ENCODE results near the gene GGA1.

GGA1 gene

GRCh38 chr22:37647928-37648327, 39.3 kb downstream of the GGA1 start:
- Histone ChIP-seq H3K4me3 (ENCODE audit: low read length) (no peak overlapping the region), H4K20me1 (ENCODE audit: insufficient read depth, low read length) (no peaks in the 10 kb centered on the region), H3K9me3 (replicated peaks; ENCODE audit: insufficient read depth, low read length) (no peaks in the 10 kb centered on the region), H3K27ac (ENCODE audit: low read length) (no peak overlapping the region), H3K9ac (ENCODE audit: low read length) (no peak overlapping the region), H3K4me2 (ENCODE audit: low read depth, low read length) (no peak overlapping the region), H3K36me3 (replicated peaks; ENCODE audit: insufficient read depth, low read length) (no peaks in the 10 kb centered on the region), H3F3A (ENCODE audit: insufficient read depth, low read length) (no peaks in the 10 kb centered on the region), H3K79me2 (ENCODE audit: low read length) (no peaks in the 10 kb centered on the region), H3K27me3 (replicated peaks; ENCODE audit: insufficient read depth, low read length) (no peaks in the 10 kb centered on the region), H3K9me2 (replicated peaks; ENCODE audit: insufficient read depth, low read length) (no peaks in the 10 kb centered on the region), H3K4me1 (ENCODE audit: low read length) (no peaks in the 10 kb centered on the region; the same call in 1 of the 2 replicates), H2AFZ (ENCODE audit: low read length) (no peak overlapping the region)
- no peak for TF ChIP-seq EZH2 (optimal IDR thresholded peaks at IDR 0.05; ENCODE audit: low read depth, low read length)
- no peak for TF ChIP-seq EZH2phosphoT487 (IDR thresholded peaks at IDR 0.05; ENCODE audit: low read length)
- TF ChIP-seq CTCF (IDR thresholded peaks at IDR 0.05; ENCODE audit: low read length) = no peak
- no peak for DNase-seq

- H3K27me3 ChIP-seq (replicated peaks; ENCODE audit: insufficient read depth, low read length) = no peaks in the 10 kb centered on the region
- no peaks in the 10 kb centered on the region for H4K20me1 ChIP-seq (ENCODE audit: insufficient read depth, low read length)
- H3K27ac ChIP-seq (ENCODE audit: low read length) = no peak overlapping the region
- TF ChIP-seq EZH2 (optimal IDR thresholded peaks at IDR 0.05; ENCODE audit: low read depth, low read length) (no peak), EZH2phosphoT487 (IDR thresholded peaks at IDR 0.05; ENCODE audit: low read length) (no peak), CTCF (IDR thresholded peaks at IDR 0.05; ENCODE audit: low read length) (no peak)
- H3K4me1 ChIP-seq (ENCODE audit: low read length) = no peaks in the 10 kb centered on the region
- no peak for DNase-seq
- H3F3A ChIP-seq (ENCODE audit: insufficient read depth, low read length) = no peaks in the 10 kb centered on the region
- no peaks in the 10 kb centered on the region for H3K79me2 ChIP-seq (ENCODE audit: low read length)
- no peaks in the 10 kb centered on the region for H3K9me3 ChIP-seq (replicated peaks; ENCODE audit: insufficient read depth, low read length)
- no peaks in the 10 kb centered on the region for H3K36me3 ChIP-seq (replicated peaks; ENCODE audit: insufficient read depth, low read length)
- H3K4me3 ChIP-seq (ENCODE audit: low read length) = no peak overlapping the region
- no peak overlapping the region for H3K4me2 ChIP-seq (ENCODE audit: low read depth, low read length)
- no peaks in the 10 kb centered on the region for H3K9me2 ChIP-seq (replicated peaks; ENCODE audit: insufficient read depth, low read length)
- no peak overlapping the region for H3K9ac ChIP-seq (ENCODE audit: low read length)
- H2AFZ ChIP-seq (ENCODE audit: low read length) = no peak overlapping the region
Observed at GRCh38 chr22:37650463-37651136, 42.0 kb downstream of the GGA1 start.

- Histone ChIP-seq H3K36me3 (replicated peaks; ENCODE audit: insufficient read depth, low read length) (no peaks in the 10 kb centered on the region), H2AFZ (ENCODE audit: low read length) (no peak overlapping the region), H3K79me2 (ENCODE audit: low read length) (peaks cover 7% of the 10 kb centered on the region), H3K9me2 (replicated peaks; ENCODE audit: insufficient read depth, low read length) (no peaks in the 10 kb centered on the region), H3K9ac (ENCODE audit: low read length) (no peak overlapping the region), H3K27ac (ENCODE audit: low read length) (no peak overlapping the region), H3K27me3 (replicated peaks; ENCODE audit: insufficient read depth, low read length) (no peaks in the 10 kb centered on the region), H3K4me1 (ENCODE audit: low read length) (peaks cover 4% of the 10 kb centered on the region), H3K4me2 (ENCODE audit: low read depth, low read length) (no peak overlapping the region), H3K9me3 (replicated peaks; ENCODE audit: insufficient read depth, low read length) (no peaks in the 10 kb centered on the region), H3K4me3 (ENCODE audit: low read length) (no peak overlapping the region), H4K20me1 (ENCODE audit: insufficient read depth, low read length) (no peaks in the 10 kb centered on the region), H3F3A (ENCODE audit: insufficient read depth, low read length) (0 out of 2 replicates have a peak, but pooled peaks cover 7% of the 10 kb centered on the region)
- TF ChIP-seq EZH2 (optimal IDR thresholded peaks at IDR 0.05; ENCODE audit: low read depth, low read length) (no peak), EZH2phosphoT487 (IDR thresholded peaks at IDR 0.05; ENCODE audit: low read length) (no peak), CTCF (IDR thresholded peaks at IDR 0.05; ENCODE audit: low read length) (no peak)
- no peak for DNase-seq
Observed at GRCh38 chr22:37654563-37655251, 46.1 kb downstream of the GGA1 start.
